ENCODE results near the gene TMEM204. TPM values are rescaled to one million over a fixed set of nuclear protein-coding genes. Genes with fewer than 3 reads are reported as not detected.

The TMEM204 gene
- total RNA-seq, 2 donors from 2014 or later = 10.3 to 17.6 TPM

- ATAC-seq = no peak
- no peak overlapping the region for H3K27ac Mint-ChIP-seq
- DNase-seq (ENCODE audit: low spot score in 2 of 2) = no peak
- peaks cover 7 to 13% of the 10 kb centered on the region in 2 donors for H3K36me3 Mint-ChIP-seq
- no peaks in the 10 kb centered on the region for H3K9me3 Mint-ChIP-seq
These were observed 37.6 kb upstream of the TMEM204 start for GRCh38 chr16:1495889-1496262.

GRCh38 chr16:1496464-1496863 is 37.0 kb upstream of the TMEM204 start:
- H3K36me3 Mint-ChIP-seq = peaks cover 7 to 13% of the 10 kb centered on the region in 2 donors
- DNase-seq (ENCODE audit: low spot score in 2 of 2) = no peak
- ATAC-seq = no peak
- no peaks in the 10 kb centered on the region for H3K9me3 Mint-ChIP-seq
- no peak overlapping the region for H3K27ac Mint-ChIP-seq

GRCh38 chr16:1497014-1497598 is 36.4 kb upstream of the TMEM204 start:
- DNase-seq (ENCODE audit: low spot score in 2 of 2) = no peak
- ATAC-seq = no peak
- H3K9me3 Mint-ChIP-seq = no peaks in the 10 kb centered on the region
- no peak overlapping the region for H3K27ac Mint-ChIP-seq
- peaks cover 7 to 13% of the 10 kb centered on the region in 2 donors for H3K36me3 Mint-ChIP-seq

- no peaks in the 10 kb centered on the region for H3K9me3 Mint-ChIP-seq
- peaks cover 0 to 16% of the 10 kb centered on the region in 2 donors for H3K36me3 Mint-ChIP-seq
- ATAC-seq = no peak
- H3K27ac Mint-ChIP-seq = no peak overlapping the region
- no peak for DNase-seq (ENCODE audit: low spot score in 2 of 2)
These were observed 34.4 kb upstream of the TMEM204 start for GRCh38 chr16:1498899-1499676.

- Mint-ChIP-seq H3K9me3 (no peaks in the 10 kb centered on the region), H3K27ac (no peak overlapping the region)
- ATAC-seq = no peak
These were observed 33.6 kb upstream of the TMEM204 start for GRCh38 chr16:1499756-1500464.

GRCh38 chr16:1500465-1501150 is 32.9 kb upstream of the TMEM204 start:
- no peaks in the 10 kb centered on the region for H3K9me3 Mint-ChIP-seq
- DNase-seq (ENCODE audit: low spot score in 2 of 2) = no peak
- no peak overlapping the region for H3K27ac Mint-ChIP-seq
- H3K36me3 Mint-ChIP-seq = peaks cover 0 to 15% of the 10 kb centered on the region in 2 donors
- no peak for ATAC-seq

More at GRCh38 chr16:1499756-1500464, 33.6 kb upstream of the TMEM204 start:
- H3K36me3 Mint-ChIP-seq = peaks cover 0 to 15% of the 10 kb centered on the region in 2 donors
- no peak for DNase-seq (ENCODE audit: low spot score in 2 of 2)

GRCh38 chr16:1501630-1502029 is 31.8 kb upstream of the TMEM204 start:
- Mint-ChIP-seq H3K9me3 (no peaks in the 10 kb centered on the region), H3K27ac (no peak overlapping the region), H3K36me3 (peaks cover 0 to 15% of the 10 kb centered on the region in 2 donors)
- ATAC-seq (no peak), DNase-seq (ENCODE audit: low spot score in 2 of 2) (no peak)

- DNase-seq (ENCODE audit: low spot score in 2 of 2) (no peak), ATAC-seq (no peak)
- no peak overlapping the region for H3K27ac Mint-ChIP-seq
- H3K36me3 Mint-ChIP-seq = peaks cover 0 to 15% of the 10 kb centered on the region in 2 donors
- no peaks in the 10 kb centered on the region for H3K9me3 Mint-ChIP-seq
These were observed 31.1 kb upstream of the TMEM204 start for GRCh38 chr16:1502092-1503004.

- Mint-ChIP-seq H3K36me3 (peaks cover 0 to 11% of the 10 kb centered on the region in 2 donors), H3K27ac (no peak overlapping the region), H3K9me3 (no peaks in the 10 kb centered on the region)
- DNase-seq (ENCODE audit: low spot score in 2 of 2) = no peak
- ATAC-seq = no peak
These were observed 30.1 kb upstream of the TMEM204 start for GRCh38 chr16:1503110-1503955.

GRCh38 chr16:1505073-1505844 is 28.2 kb upstream of the TMEM204 start:
- ATAC-seq (no peak), DNase-seq (ENCODE audit: low spot score in 2 of 2) (no peak)
- H3K36me3 Mint-ChIP-seq = peaks cover 0 to 7% of the 10 kb centered on the region in 2 donors
- H3K9me3 Mint-ChIP-seq = no peaks in the 10 kb centered on the region
- no peak overlapping the region for H3K27ac Mint-ChIP-seq

GRCh38 chr16:1505912-1506311 is 27.6 kb upstream of the TMEM204 start:
- ATAC-seq = no peak
- Mint-ChIP-seq H3K36me3 (peaks cover 0 to 7% of the 10 kb centered on the region in 2 donors), H3K9me3 (no peaks in the 10 kb centered on the region), H3K27ac (no peak overlapping the region)
- no peak for DNase-seq (ENCODE audit: low spot score in 2 of 2)

- no peak for ATAC-seq
- DNase-seq (ENCODE audit: low spot score in 2 of 2) = no peak
- no peaks in the 10 kb centered on the region for H3K9me3 Mint-ChIP-seq
- H3K27ac Mint-ChIP-seq = peak overlapping the region in 1 of 2 donors; percentile 44
- H3K36me3 Mint-ChIP-seq = peaks cover 0 to 7% of the 10 kb centered on the region in 2 donors
These were observed 26.8 kb upstream of the TMEM204 start for GRCh38 chr16:1506494-1507213.

GRCh38 chr16:1508494-1509187 is 24.8 kb upstream of the TMEM204 start:
- DNase-seq (ENCODE audit: low spot score in 2 of 2) = no peak
- ATAC-seq = no peak
- Mint-ChIP-seq H3K27ac (peak overlapping the region in 1 of 2 donors; percentile 55), H3K9me3 (no peaks in the 10 kb centered on the region), H3K36me3 (peaks cover 6 to 7% of the 10 kb centered on the region in 2 donors)

Measured in activated naive CD4-positive, alpha-beta T cell treated with anti-CD3 and anti-CD28 coated beads, Interleukin-2, amount 50 U/mL, for 72 hours (primary cell).